Measurements from ENCODE around the gene OBSCN.

GRCh38 chr1:228351850-228352249 lies 144.0 kb downstream of the OBSCN start:
- TF ChIP-seq CTCF (IDR thresholded peaks at IDR 0.05; ENCODE audit: insufficient read depth, low read length) = no peak
- TF ChIP-seq POLR2AphosphoS5 (IDR thresholded peaks at IDR 0.05; ENCODE audit: low read depth) = no peak

All from HL-60 (cell line).